Pancreas (tissue), 10 donors: ENCODE data around the gene RNF135. TPM values are rescaled to one million over a fixed set of nuclear protein-coding genes. Genes with fewer than 3 reads are reported as not detected.
"Not testable (repeated sequence)": the region's sequence is repeated elsewhere in the genome, so short reads cannot be mapped to it uniquely, and the experiment has no call there.

Experiments
- ATAC-seq, 4 donors: fragments of 200-7000 bp; cut with Tn5 transposase; one replicate each; pipeline versions ENCODE4 v1.8.0 to v1.9.1; 2020; ENCODE audit warnings: mild to moderate bottlenecking in 4 of 4, moderate library complexity in 4 of 4
- DNase-seq, 6 donors: peaks; one replicate each; pipeline ENCODE4 v3.0.0-alpha.2; 2020
- FAIRE-seq: peaks from 2 replicates; lab custom pipeline; 2012; peaks lifted over from hg19 to GRCh38; lab: Jason Lieb, UNC
- H3K27ac ChIP-seq, 4 donors: fragments of 200-600 bp; sonication (generic); 1 replicate in 3 of 4; 2 replicates in 1 of 4; pipeline versions ENCODE4 v1.5.0 to v1.8.0; 2020
- H3K27me3 ChIP-seq, 4 donors: fragments of 200-600 bp; one replicate each; pipeline ENCODE4 v1.8.0; 2021
- H3K36me3 ChIP-seq, 3 donors: fragments of 200-600 bp; sonication (generic) in 1 of 3; one replicate each; pipeline versions ENCODE4 v1.5.0 to v1.8.0; 2020 to 2021
- H3K4me1 ChIP-seq, 3 donors: fragments of 200-600 bp; one replicate each; pipeline ENCODE4 v1.8.0; 2021
- H3K4me3 ChIP-seq, 4 donors: fragments of 200-600 bp; sonication (generic) in 2 of 4; one replicate each; pipeline versions ENCODE4 v1.5.0 to v1.8.0; 2020 to 2021
- H3K9me3 ChIP-seq, 4 donors: fragments of 200-600 bp; one replicate each; pipeline ENCODE4 v1.8.0; 2021
- WGBS, 2 donors: extraction: QIAGEN DNeasy Blood & Tissue Kit; methylation state at CpG; one replicate each; pipeline ENCODE4 v1.1.7; 2013; 5-methylcytosine and 5-hydroxymethylcytosine counted together
- intact Hi-C, 3 donors: fragments of 100-400 bp; cut with DNase I; formaldehyde crosslinking; loops; one replicate each; pipeline versions ENCODE4 v1.11.1 to v1.14.2; 2022
- polyA plus RNA-seq, 2 donors: library from polyadenylated mRNA; stranded (reverse); fragments of 200-250 nt; gene quantifications; one replicate each; pipeline ENCODE4 v1.2.3, GENCODE V29; 2013
- total RNA-seq, 6 donors: library from RNA; stranded (reverse); fragmentation: NEBNext Ultra II Directional in 4 of 6; extraction: Animal tissue kit (Norgen Biotek cat#: 25700) in 4 of 6; gene quantifications; one replicate each; pipeline versions ENCODE4 v1.2.1 to v1.2.4, GENCODE V29; 2021 to 2023
- TF ChIP-seq, protein P1 (sequence below), 4 donors: fragments of 200-600 bp; sonication (generic) in 3 of 4; IDR thresholded peaks; one replicate each; pipeline versions ENCODE4 v1.5.0 to v1.8.0; 2021; ENCODE audit warnings: antibody characterized with exemption in 4 of 4
- donor health status: healthy with polysubstance abuse.
- donor health status: DM: no; HTN: no; CAD: no; lungs with moderate emphysema.
- donor health status: DM: no; HTN: no; CAD: no.
- donor health status: control.
- donor health status: control.
- donor health status: Bipolar disorder and iron deficiency.
- donor health status: DM: yes; HTN: yes; CAD: no.
- donor health status: DM: no; HTN: no; CAD: no.
- donor health status: DM: no; HTN: no; CAD: no.
- donor health status: DM: yes; HTN: yes; CAD: no.

RNF135 gene
- total and polyA plus RNA-seq, 8 donors = 6.6 to 10.9 (median 8.3) TPM

DNA sequence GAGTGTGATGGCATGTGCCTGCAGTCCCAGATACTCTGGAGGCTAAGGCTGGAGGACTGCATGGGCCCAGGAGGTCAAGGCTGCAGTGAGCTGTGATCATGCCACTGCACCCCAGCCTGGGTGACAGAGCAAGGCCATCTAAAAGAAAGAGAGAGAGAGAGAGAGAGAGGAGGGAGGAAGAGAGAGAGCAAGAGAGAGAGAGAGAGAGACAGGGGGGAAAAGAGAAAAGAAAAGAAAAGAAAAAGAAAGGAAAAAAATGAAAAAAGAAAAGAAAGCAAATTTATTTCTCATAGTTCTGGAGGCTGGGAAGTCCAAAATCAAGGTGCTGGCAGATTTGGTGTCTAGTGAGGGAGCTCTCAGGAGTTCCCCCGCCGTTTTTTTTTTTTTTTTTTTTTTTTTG is 33.3 kb downstream of the RNF135 start:
- Histone ChIP-seq H3K9me3 (no peaks in the 10 kb centered on the region), H3K36me3 (peaks cover 0 to 7% (median 3%) of the 10 kb centered on the region in 3 donors), H3K27ac (no peak overlapping the region), H3K27me3 (no peaks in the 10 kb centered on the region), H3K4me1 (peaks cover 0 to 6% (median 4%) of the 10 kb centered on the region in 3 donors), H3K4me3 (no peak overlapping the region)
- no peak for FAIRE-seq
- TF ChIP-seq, protein P1, sequence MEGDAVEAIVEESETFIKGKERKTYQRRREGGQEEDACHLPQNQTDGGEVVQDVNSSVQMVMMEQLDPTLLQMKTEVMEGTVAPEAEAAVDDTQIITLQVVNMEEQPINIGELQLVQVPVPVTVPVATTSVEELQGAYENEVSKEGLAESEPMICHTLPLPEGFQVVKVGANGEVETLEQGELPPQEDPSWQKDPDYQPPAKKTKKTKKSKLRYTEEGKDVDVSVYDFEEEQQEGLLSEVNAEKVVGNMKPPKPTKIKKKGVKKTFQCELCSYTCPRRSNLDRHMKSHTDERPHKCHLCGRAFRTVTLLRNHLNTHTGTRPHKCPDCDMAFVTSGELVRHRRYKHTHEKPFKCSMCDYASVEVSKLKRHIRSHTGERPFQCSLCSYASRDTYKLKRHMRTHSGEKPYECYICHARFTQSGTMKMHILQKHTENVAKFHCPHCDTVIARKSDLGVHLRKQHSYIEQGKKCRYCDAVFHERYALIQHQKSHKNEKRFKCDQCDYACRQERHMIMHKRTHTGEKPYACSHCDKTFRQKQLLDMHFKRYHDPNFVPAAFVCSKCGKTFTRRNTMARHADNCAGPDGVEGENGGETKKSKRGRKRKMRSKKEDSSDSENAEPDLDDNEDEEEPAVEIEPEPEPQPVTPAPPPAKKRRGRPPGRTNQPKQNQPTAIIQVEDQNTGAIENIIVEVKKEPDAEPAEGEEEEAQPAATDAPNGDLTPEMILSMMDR (IDR thresholded peaks at IDR 0.05) = no peak
- 79 to 100% methylated on average over 1 to 2 of the region's 2 CpGs for WGBS, 2 donors
- intact Hi-C loops = no loop called here
- DNase-seq = no peak
- ATAC-seq = no peak

DNA sequence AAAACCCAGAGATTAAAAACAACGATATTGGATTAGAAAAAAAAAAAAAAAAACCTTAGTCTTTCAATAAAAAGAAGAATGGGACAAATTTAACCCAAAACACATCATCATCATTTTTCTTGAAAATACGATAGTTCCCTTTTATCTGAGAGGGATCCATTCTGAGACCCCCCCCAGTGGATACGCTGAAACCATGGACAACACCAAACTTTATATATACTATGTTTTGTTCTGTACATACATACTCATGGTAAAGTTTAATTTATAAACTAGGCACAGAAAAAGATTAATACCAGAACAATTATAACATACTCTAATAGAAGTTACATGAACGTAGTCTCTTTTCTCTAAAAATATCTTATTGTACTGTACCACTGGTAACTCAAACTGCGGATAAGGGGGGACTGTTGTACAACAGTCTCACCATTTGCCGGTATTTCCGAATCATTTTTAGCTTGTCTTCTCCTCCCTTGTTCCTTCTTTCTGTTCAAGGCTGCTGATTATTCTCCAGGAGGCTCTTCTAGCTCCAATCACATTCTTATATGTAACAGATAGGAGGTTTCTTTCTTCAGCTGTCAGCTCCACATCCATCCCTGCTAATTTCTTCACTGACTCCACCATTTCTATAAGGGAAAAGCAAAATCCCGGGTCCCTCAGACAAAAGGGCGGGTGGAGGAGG is 37.0 kb downstream of the RNF135 start:
- ATAC-seq (no peak), DNase-seq (no peak), FAIRE-seq (no peak)
- Histone ChIP-seq H3K9me3 (no peaks in the 10 kb centered on the region), H3K4me3 (peak overlapping the region; percentile 63 to 74 (median 70)), H3K27ac (peak overlapping the region; percentile 73 to 84 (median 81)), H3K27me3 (no peaks in the 10 kb centered on the region), H3K4me1 (peaks cover 0 to 6% (median 4%) of the 10 kb centered on the region in 3 donors), H3K36me3 (no peaks in the 10 kb centered on the region)
- intact Hi-C loops = no loop called here
- 63 to 69% methylated on average over 9 of the region's 9 CpGs for WGBS, 2 donors
- TF ChIP-seq, protein P1 (IDR thresholded peaks at IDR 0.05) = no peak

DNA sequence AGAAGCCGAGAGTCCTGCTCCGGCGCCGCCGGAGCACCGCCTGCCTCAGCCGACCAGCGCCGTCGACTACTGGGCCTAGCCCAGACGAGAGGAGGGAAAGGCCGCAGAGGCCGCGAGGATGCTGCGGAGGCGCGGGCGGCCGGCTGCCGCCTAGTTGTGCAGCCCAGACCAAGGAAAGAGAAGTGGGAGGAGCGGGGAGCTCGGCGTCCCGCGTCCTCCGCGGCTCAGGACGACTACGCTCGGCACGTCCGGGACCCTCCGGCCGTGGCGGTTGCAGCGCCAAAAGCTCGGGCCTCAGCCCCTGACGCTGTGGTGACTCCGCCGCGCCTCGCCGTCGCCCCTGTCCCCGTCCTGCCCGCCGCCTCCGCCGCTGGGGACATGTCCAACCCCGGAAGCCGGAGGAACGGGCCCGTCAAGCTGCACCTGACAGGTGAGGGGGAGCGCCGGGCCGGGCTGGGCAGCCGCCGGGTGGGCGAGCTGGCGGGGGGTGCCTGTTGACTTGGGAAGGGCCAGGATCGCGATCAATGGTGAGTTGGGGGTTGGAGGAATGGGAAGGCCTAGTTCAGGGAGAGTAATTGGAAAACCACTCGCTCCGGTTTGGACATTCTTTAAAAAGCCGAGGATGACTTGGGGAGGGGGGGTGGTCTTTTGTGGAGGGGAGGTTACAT is 37.7 kb downstream of the RNF135 start:
- WGBS, 2 donors = 1 to 2% methylated on average over 59 to 65 of the region's 65 CpGs

DNA sequence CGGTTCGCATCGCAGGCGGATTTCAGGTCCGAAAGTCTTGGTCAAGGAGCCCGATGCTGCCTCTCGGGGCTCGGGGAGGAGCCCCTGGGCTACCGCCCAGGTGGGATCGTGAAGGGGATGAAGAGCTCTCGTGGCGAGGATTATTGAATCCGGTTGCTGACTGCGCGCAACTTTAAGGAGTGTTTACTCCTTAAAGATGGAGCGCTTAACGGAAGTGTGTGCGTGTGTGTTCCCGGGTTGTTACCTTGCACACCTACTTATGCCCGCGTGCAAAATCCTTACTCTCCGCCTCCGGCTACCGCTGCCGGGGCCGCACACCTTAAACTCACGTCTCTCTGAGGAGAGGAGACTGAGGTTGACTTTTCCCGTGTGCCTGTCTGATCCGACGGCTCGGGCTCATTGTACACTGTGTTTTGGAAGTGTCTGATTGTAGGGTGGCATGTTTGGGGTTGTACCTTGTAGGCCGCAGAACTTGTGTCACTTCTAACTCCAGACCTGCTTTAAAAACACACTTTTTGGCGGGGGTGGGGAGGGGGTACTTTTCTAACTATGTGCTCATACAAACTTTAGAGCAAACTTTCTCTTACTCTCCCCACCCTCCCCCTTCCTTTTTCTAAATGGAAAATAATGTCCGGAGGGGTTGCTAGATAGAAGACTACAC is 38.3 kb downstream of the RNF135 start:
- intact Hi-C loops, H3K36me3 ChIP-seq, FAIRE-seq, H3K9me3 ChIP-seq, H3K4me1 ChIP-seq, H3K27me3 ChIP-seq: not testable (repeated sequence)
- Histone ChIP-seq H3K27ac (peak overlapping the region; percentile 73 to 84 (median 81)), H3K4me3 (peak overlapping the region; percentile 63 to 74 (median 70))
- DNase-seq (peak in 4 of 6 donors; percentile 5 to 64 (median 21)), ATAC-seq (peak; percentile 47 to 63 (median 54))
- WGBS, 2 donors = 9 to 13% methylated on average over 32 to 33 of the region's 34 CpGs

More for the DNA sequence above, 37.7 kb downstream of the RNF135 start:
- H3K4me1 ChIP-seq = peaks cover 0 to 6% (median 4%) of the 10 kb centered on the region in 3 donors
- H3K9me3 ChIP-seq = no peaks in the 10 kb centered on the region
- intact Hi-C loops = no loop called here
- FAIRE-seq (no peak), ATAC-seq (peak; percentile 83 to 89 (median 88)), DNase-seq (peak; percentile 63 to 90 (median 70))
- H3K27ac ChIP-seq = peak overlapping the region; percentile 73 to 84 (median 81)
- H3K27me3 ChIP-seq = no peaks in the 10 kb centered on the region
- TF ChIP-seq, protein P1 (IDR thresholded peaks at IDR 0.05) = no peak
- peak overlapping the region; percentile 63 to 74 (median 70) for H3K4me3 ChIP-seq
- H3K36me3 ChIP-seq = no peaks in the 10 kb centered on the region

DNA sequence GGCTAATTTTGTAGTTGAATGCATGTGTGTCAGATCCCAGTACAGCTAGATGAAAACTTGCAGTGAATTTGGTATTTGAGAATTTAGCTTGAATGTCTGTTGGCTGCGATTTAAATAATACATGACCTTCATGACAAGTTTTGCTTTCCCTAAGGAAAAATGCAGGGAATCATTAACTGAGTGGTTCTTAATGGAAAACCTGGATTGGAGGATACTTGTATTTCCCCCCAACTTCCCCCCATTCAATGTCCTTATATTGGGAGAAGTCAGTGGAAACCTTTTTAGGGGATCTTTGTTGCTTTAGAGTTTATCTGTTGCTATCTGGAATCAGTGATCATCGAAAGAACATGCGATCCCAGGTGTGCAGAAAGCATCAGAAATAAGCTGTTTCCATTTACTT is 39.2 kb downstream of the RNF135 start:
- intact Hi-C loops = loop anchor here in 1 of 3 donors (10.0 kb wide), 1 partner anchor 205 kb away; no protein-coding TSS in a partner anchor
- not testable (repeated sequence) for FAIRE-seq, ATAC-seq, H3K4me3 ChIP-seq, H3K27me3 ChIP-seq, DNase-seq, H3K36me3 ChIP-seq, H3K9me3 ChIP-seq, H3K4me1 ChIP-seq
- 16 to 30% methylated on average over 1 to 3 of the region's 3 CpGs for WGBS, 2 donors
- peak overlapping the region in 2 of 4 donors; percentile 23 to 33 for H3K27ac ChIP-seq
